GM18951 (cell line): ENCODE results near the gene HID1.

Source experiments
- POLR2A ChIP-seq: IDR thresholded peaks from 4 replicates; pipeline ENCODE4 v1.6.1; 2011; ENCODE audit warnings: mild to moderate bottlenecking; ENCODE audit not compliant: insufficient read length, insufficient read depth; ENCODE audit errors: extremely low read depth
- in situ Hi-C: fragments of 300-500 bp; cut with MboI; formaldehyde crosslinking; loops from one replicate; pipeline ENCODE4 v1.12.0; 2022; ENCODE audit warnings: low sequenced_read_pairs, mixed read lengths, inconsistent platforms; ENCODE audit not compliant: unreplicated experiment

The HID1 gene

GRCh38 chr17:74954115-74954514 is 18.4 kb downstream of the HID1 start:
- in situ Hi-C loops: no loop called here

GRCh38 chr17:74953134-74953687 is 19.3 kb downstream of the HID1 start:
- no peak for TF ChIP-seq POLR2A
- in situ Hi-C loops: no loop called here

More at GRCh38 chr17:74954115-74954514, 18.4 kb downstream of the HID1 start:
- TF ChIP-seq POLR2A: no peak

- no peak for TF ChIP-seq POLR2A
- in situ Hi-C loops: no loop called here
Observed at GRCh38 chr17:74952431-74953133, 20.0 kb downstream of the HID1 start.

GRCh38 chr17:74951680-74952421 is 20.7 kb downstream of the HID1 start:
- in situ Hi-C loops: no loop called here
- TF ChIP-seq POLR2A: no peak

GRCh38 chr17:74951065-74951464 is 21.5 kb downstream of the HID1 start:
- in situ Hi-C loops: no loop called here

GRCh38 chr17:74950207-74950606 is 22.4 kb downstream of the HID1 start:
- in situ Hi-C loops: no loop called here
- TF ChIP-seq POLR2A: no peak

More at GRCh38 chr17:74951065-74951464, 21.5 kb downstream of the HID1 start:
- TF ChIP-seq POLR2A: no peak

GRCh38 chr17:74949455-74950115 is 23.0 kb downstream of the HID1 start:
- TF ChIP-seq POLR2A: no peak
- in situ Hi-C loops: no loop called here

GRCh38 chr17:74947041-74947754 is 25.4 kb downstream of the HID1 start:
- in situ Hi-C loops: no loop called here
- no peak for TF ChIP-seq POLR2A

GRCh38 chr17:74946641-74947040 is 25.9 kb downstream of the HID1 start:
- in situ Hi-C loops: no loop called here
- TF ChIP-seq POLR2A: no peak

GRCh38 chr17:74945543-74945942 is 27.0 kb downstream of the HID1 start:
- in situ Hi-C loops: no loop called here
- TF ChIP-seq POLR2A: no peak

- TF ChIP-seq POLR2A: no peak
- in situ Hi-C loops: no loop called here
Observed at GRCh38 chr17:74943808-74944522, 28.6 kb downstream of the HID1 start.

- TF ChIP-seq POLR2A: no peak
- in situ Hi-C loops: no loop called here
Observed at GRCh38 chr17:74941128-74941725, 31.3 kb downstream of the HID1 start.
